Subcutaneous abdominal adipose tissue (tissue), 5 donors: ENCODE results near the gene BCAS3.

ENCODE experiments used
- H3K27ac ChIP-seq: one replicate; pipeline ENCODE4 v1.7.0; 2013; ENCODE audit warnings: low read depth, mild to moderate bottlenecking, inconsistent platforms, low read length, moderate library complexity
- H3K27me3 ChIP-seq, 5 donors: one replicate each; pipeline ENCODE4 v1.7.0; 2013; ENCODE audit warnings: low read length in 5 of 5, inconsistent platforms in 1 of 5; ENCODE audit not compliant: control insufficient read depth in 5 of 5, insufficient read depth in 4 of 5
- H3K36me3 ChIP-seq, 5 donors: one replicate each; pipeline ENCODE4 v1.7.0; 2013; ENCODE audit warnings: low read length in 5 of 5; ENCODE audit not compliant: control insufficient read depth in 5 of 5, insufficient read depth in 5 of 5
- H3K4me1 ChIP-seq, 5 donors: one replicate each; pipeline ENCODE4 v1.7.0; 2013; ENCODE audit warnings: low read length in 5 of 5, mild to moderate bottlenecking in 3 of 5, moderate library complexity in 1 of 5; ENCODE audit not compliant: control insufficient read depth in 5 of 5, insufficient read depth in 5 of 5
- H3K4me3 ChIP-seq, 5 donors: one replicate each; pipeline ENCODE4 v1.7.0; 2013; ENCODE audit warnings: low read length in 5 of 5, low read depth in 1 of 5
- H3K9ac ChIP-seq, 5 donors: one replicate each; pipeline ENCODE4 v1.7.0; 2013; ENCODE audit warnings: low read length in 5 of 5, mild to moderate bottlenecking in 4 of 5, moderate library complexity in 3 of 5
- H3K9me3 ChIP-seq, 5 donors: one replicate each; pipeline ENCODE4 v1.7.0; 2013; ENCODE audit warnings: low read length in 5 of 5; ENCODE audit not compliant: control insufficient read depth in 5 of 5
- donor health status: healthy.
- donor health status: healthy.
- donor health status: healthy.
- donor health status: healthy.
- donor health status: healthy.

BCAS3 gene

DNA sequence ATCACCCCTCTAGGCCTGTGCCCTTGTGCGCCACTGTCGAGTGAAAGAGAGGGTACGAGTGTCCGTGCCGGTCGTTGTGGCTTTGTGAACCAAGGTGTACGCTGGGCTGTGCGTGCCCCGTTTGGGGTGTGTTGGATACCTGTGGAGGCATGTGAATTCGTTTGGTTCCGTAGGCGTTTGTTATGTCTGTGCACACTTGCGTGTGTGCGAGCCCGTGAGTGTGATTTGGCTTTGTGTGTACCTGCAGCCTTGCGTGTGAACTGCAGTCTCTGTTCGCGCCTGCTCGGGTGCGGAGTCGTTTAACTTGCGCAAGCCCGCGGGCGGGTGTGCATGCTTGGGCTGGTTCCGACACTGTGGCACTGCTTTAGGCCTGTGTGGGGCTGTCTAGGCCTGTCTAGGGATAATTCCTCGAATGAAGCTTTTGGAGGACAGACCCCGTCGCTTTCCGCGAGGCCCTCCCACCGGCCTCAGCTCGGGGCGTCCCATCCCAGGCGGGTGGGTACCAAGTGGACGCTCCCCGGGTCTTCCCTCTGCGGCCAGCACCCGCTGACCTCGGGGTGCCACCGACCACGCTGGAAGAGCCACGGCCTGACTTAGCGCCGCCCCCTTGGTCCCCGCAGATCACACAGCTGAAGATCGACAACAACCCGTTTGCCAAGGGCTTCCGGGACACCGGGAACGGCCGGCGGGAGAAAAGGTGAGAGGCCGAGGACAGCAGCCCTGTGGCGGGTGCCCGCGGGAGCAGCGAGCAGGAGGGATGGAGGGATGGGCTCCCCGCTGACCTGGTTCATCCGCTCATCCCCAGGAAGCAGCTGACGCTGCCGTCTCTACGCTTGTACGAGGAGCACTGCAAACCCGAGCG is 726.4 kb downstream of the BCAS3 start:
- peaks cover 5 to 73% (median 54%) of the 10 kb centered on the region in 5 donors for H3K4me1 ChIP-seq
- H3K27me3 ChIP-seq = peaks cover 0 to 59% (median 46%) of the 10 kb centered on the region in 5 donors
- no peak overlapping the region for H3K9ac ChIP-seq
- peak overlapping the region in 4 of 5 donors; percentile 39 to 62 (median 55) for H3K4me3 ChIP-seq
- H3K27ac ChIP-seq = no peak overlapping the region
- peaks cover 0 to 9% (median 6%) of the 10 kb centered on the region in 5 donors for H3K36me3 ChIP-seq
- no peaks in the 10 kb centered on the region for H3K9me3 ChIP-seq

GRCh38 chr17:61404663-61404912 is 726.9 kb downstream of the BCAS3 start:
- H3K4me1 ChIP-seq = peaks cover 5 to 70% (median 51%) of the 10 kb centered on the region in 5 donors
- H3K27me3 ChIP-seq = peaks cover 0 to 59% (median 46%) of the 10 kb centered on the region in 5 donors
- no peak overlapping the region for H3K9ac ChIP-seq
- H3K36me3 ChIP-seq = peaks cover 0 to 9% (median 6%) of the 10 kb centered on the region in 5 donors
- no peak overlapping the region for H3K27ac ChIP-seq
- peak overlapping the region in 3 of 5 donors; percentile 51 to 62 (median 59) for H3K4me3 ChIP-seq
- H3K9me3 ChIP-seq = no peaks in the 10 kb centered on the region

DNA sequence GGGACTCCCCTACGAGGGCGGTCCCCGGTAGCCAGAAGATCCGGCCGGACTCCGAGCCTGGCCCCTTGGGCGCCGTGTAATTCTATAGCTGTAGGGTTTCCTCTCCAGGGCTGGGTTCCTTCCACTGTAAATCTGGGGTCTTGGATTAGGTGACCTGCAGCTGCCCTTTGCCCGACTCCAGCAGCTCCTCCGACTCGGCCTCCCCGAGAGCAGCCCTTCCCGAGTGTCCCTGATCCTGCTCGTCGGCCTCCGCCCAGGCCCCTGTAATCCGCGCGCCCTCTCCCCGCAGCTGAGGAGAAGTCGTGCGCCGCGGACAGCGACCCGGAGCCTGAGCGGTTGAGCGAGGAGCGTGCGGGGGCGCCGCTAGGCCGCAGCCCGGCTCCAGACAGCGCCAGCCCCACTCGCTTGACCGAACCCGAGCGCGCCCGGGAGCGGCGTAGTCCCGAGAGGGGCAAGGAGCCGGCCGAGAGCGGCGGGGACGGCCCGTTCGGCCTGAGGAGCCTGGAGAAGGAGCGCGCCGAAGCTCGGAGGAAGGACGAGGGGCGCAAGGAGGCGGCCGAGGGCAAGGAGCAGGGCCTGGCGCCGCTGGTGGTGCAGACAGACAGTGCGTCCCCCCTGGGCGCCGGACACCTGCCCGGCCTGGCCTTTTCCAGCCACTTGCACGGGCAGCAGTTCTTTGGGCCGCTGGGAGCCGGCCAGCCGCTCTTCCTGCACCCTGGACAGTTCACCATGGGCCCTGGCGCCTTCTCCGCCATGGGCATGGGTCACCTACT is 727.4 kb downstream of the BCAS3 start:
- peaks cover 5 to 74% (median 56%) of the 10 kb centered on the region in 5 donors for H3K4me1 ChIP-seq

GRCh38 chr17:61405686-61406536 is 728.3 kb downstream of the BCAS3 start:
- Histone ChIP-seq H3K9ac (no peak overlapping the region), H3K4me3 (peak overlapping the region in 2 of 5 donors; percentile 59 to 62), H3K4me1 (peaks cover 5 to 78% (median 59%) of the 10 kb centered on the region in 5 donors), H3K36me3 (peaks cover 0 to 9% (median 6%) of the 10 kb centered on the region in 5 donors), H3K9me3 (no peaks in the 10 kb centered on the region), H3K27me3 (peaks cover 0 to 61% (median 46%) of the 10 kb centered on the region in 5 donors), H3K27ac (no peak overlapping the region)

More for the DNA sequence above, 727.4 kb downstream of the BCAS3 start:
- H3K36me3 ChIP-seq = peaks cover 0 to 9% (median 6%) of the 10 kb centered on the region in 5 donors
- H3K27ac ChIP-seq = no peak overlapping the region
- peaks cover 0 to 59% (median 46%) of the 10 kb centered on the region in 5 donors for H3K27me3 ChIP-seq
- H3K9me3 ChIP-seq = no peaks in the 10 kb centered on the region
- peak overlapping the region in 3 of 5 donors; percentile 51 to 62 (median 59) for H3K4me3 ChIP-seq
- H3K9ac ChIP-seq = no peak overlapping the region

- no peak overlapping the region for H3K27ac ChIP-seq
- peaks cover 5 to 78% (median 58%) of the 10 kb centered on the region in 5 donors for H3K4me1 ChIP-seq
- H3K9ac ChIP-seq = no peak overlapping the region
- H3K9me3 ChIP-seq = no peaks in the 10 kb centered on the region
- peaks cover 0 to 57% (median 41%) of the 10 kb centered on the region in 5 donors for H3K27me3 ChIP-seq
- H3K4me3 ChIP-seq = no peak overlapping the region
- H3K36me3 ChIP-seq = peaks cover 0 to 9% (median 6%) of the 10 kb centered on the region in 5 donors
These were observed 728.8 kb downstream of the BCAS3 start for GRCh38 chr17:61406537-61406845.

- Histone ChIP-seq H3K4me3 (peak overlapping the region in 1 of 5 donors; percentile 16), H3K9me3 (no peaks in the 10 kb centered on the region), H3K9ac (no peak overlapping the region), H3K27me3 (peaks cover 0 to 50% (median 35%) of the 10 kb centered on the region in 5 donors), H3K36me3 (peaks cover 0 to 9% (median 5%) of the 10 kb centered on the region in 5 donors), H3K4me1 (peaks cover 5 to 80% (median 60%) of the 10 kb centered on the region in 5 donors), H3K27ac (no peak overlapping the region)
These were observed 729.6 kb downstream of the BCAS3 start for GRCh38 chr17:61406971-61407911.

- Histone ChIP-seq H3K4me3 (peak overlapping the region in 3 of 5 donors; percentile 65 to 78 (median 72)), H3K4me1 (peaks cover 5 to 84% (median 68%) of the 10 kb centered on the region in 5 donors), H3K36me3 (peaks cover 0 to 9% (median 5%) of the 10 kb centered on the region in 5 donors), H3K9ac (peak overlapping the region in 2 of 5 donors; percentile 48 to 52), H3K27me3 (peaks cover 0 to 46% (median 31%) of the 10 kb centered on the region in 5 donors), H3K9me3 (no peaks in the 10 kb centered on the region), H3K27ac (no peak overlapping the region)
These were observed 730.7 kb downstream of the BCAS3 start for GRCh38 chr17:61408151-61409041.

DNA sequence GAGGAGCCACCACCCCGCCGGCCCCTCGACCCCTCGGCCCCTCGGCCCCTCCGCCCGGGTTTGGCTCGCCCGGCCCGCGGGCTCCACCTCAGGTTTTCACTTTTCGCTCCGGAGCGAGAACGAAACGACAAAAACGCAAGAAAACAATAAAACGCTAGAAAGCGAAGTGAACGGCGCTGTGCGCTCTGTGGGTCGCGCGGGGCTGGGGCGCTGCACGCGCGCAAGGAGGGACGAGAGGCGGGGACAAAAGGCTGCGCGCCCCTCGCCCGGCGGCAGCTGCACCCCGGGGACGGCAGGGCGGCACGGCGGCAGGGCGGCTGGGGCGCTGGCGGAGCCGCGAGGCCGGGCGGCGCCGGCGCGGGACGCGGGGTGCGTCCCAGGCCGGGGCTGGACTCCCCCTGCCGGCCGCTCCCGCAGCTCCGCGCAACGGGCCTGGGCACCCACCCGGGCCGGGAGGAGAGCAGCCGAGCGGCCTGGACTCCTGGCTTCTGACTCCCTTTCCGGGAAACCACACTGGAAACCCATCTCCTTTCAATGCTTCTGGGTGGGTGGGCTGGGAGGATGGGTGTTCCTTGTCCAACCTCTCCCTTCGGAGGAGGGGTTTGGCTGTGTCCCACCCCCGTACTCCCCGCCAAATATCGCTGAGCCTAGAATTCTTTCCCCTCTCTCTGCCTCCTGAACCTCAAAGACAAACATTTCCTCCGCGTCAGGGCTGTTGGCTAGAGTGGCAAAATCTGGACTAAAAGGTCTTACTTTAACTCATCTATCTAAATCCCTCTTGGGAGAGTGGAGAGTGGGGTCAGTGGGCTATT is 731.9 kb downstream of the BCAS3 start:
- Histone ChIP-seq H3K4me3 (peak overlapping the region; percentile 61 to 79 (median 71)), H3K27me3 (peaks cover 0 to 35% (median 20%) of the 10 kb centered on the region in 5 donors), H3K36me3 (peaks cover 0 to 7% (median 5%) of the 10 kb centered on the region in 5 donors), H3K9me3 (no peaks in the 10 kb centered on the region), H3K27ac (peak overlapping the region; percentile 37), H3K4me1 (peaks cover 5 to 82% (median 67%) of the 10 kb centered on the region in 5 donors), H3K9ac (peak overlapping the region in 3 of 5 donors; percentile 40 to 64 (median 52))
